Measurements from ENCODE around the gene JPH3.

DNA sequence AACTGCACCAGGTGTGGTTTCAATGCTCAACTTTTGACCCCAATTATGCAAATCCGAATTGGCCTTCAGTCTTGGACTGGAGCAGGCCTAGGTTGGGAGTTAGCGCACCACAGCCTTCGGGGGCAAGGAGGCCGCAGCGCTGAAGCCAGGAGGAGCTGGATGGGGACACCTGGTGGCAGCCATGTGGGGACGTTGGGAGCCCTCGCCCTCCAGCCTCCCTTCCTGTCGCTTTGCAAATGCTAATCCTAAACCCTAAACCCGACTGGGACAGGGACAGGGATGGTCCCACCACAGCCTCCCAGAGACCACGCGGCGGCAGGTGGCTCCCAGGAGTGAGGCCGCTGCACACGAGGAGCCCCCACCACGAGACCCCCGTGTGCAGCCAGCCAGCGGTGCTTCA is 104.8 kb downstream of the JPH3 start:
- TF ChIP-seq, protein P1, sequence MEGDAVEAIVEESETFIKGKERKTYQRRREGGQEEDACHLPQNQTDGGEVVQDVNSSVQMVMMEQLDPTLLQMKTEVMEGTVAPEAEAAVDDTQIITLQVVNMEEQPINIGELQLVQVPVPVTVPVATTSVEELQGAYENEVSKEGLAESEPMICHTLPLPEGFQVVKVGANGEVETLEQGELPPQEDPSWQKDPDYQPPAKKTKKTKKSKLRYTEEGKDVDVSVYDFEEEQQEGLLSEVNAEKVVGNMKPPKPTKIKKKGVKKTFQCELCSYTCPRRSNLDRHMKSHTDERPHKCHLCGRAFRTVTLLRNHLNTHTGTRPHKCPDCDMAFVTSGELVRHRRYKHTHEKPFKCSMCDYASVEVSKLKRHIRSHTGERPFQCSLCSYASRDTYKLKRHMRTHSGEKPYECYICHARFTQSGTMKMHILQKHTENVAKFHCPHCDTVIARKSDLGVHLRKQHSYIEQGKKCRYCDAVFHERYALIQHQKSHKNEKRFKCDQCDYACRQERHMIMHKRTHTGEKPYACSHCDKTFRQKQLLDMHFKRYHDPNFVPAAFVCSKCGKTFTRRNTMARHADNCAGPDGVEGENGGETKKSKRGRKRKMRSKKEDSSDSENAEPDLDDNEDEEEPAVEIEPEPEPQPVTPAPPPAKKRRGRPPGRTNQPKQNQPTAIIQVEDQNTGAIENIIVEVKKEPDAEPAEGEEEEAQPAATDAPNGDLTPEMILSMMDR (optimal IDR thresholded peaks at IDR 0.05 in 1 of 3, IDR thresholded peaks at IDR 0.05 in 1 of 3, conservative IDR thresholded peaks at IDR 0.05 in 1 of 3; ENCODE audit: extremely low read depth in 1 of 3, insufficient read depth in 2 of 3, low read length in 3 of 3): no peak
- no peak for TF ChIP-seq EZH2 (IDR thresholded peaks at IDR 0.05; ENCODE audit: low read length)
